ENCODE data around the gene COL4A1. TPM values are rescaled to one million over a fixed set of nuclear protein-coding genes. Genes with fewer than 3 reads are reported as not detected.

Gene COL4A1
- total and polyA plus RNA-seq, 11 donors: 52.6 to 428 (median 184) TPM

GRCh38 chr13:110275931-110276552 is 30.9 kb downstream of the COL4A1 start:
- ATAC-seq: peak in 3 of 4 donors; percentile 36 to 56 (median 40)
- Histone ChIP-seq H3K4me1 (peaks cover 5 to 90% (median 62%) of the 10 kb centered on the region in 12 donors), H3K36me3 (peaks cover 0 to 10% (median 0%) of the 10 kb centered on the region in 9 donors), H3K4me3 (no peak overlapping the region), H3K9me3 (no peaks in the 10 kb centered on the region), H3K27me3 (no peaks in the 10 kb centered on the region), H3K27ac (peak overlapping the region in 7 of 12 donors; percentile 10 to 71 (median 28))
- TF ChIP-seq CTCF (IDR thresholded peaks at IDR 0.05) (no peak), POLR2A (IDR thresholded peaks at IDR 0.05) (no peak)
- DNase-seq: peak in 3 of 5 donors; percentile 42 to 78 (median 54)
- WGBS, 4 donors: 57 to 69% (median 62%) methylated on average over 15 to 16 of the region's 16 CpGs
- intact Hi-C loops (cut with DNase I): no loop called here

- H3K27me3 ChIP-seq: no peaks in the 10 kb centered on the region
- 46 to 58% (median 50%) methylated on average over 5 of the region's 5 CpGs for WGBS, 4 donors
- H3K4me1 ChIP-seq: peaks cover 6 to 90% (median 65%) of the 10 kb centered on the region in 12 donors
- H3K36me3 ChIP-seq: peaks cover 0 to 10% (median 0%) of the 10 kb centered on the region in 9 donors
- DNase-seq (peak in 1 of 5 donors; percentile 40), ATAC-seq (peak in 3 of 4 donors; percentile 35 to 52 (median 43))
- intact Hi-C loops (cut with DNase I): loop anchor here in 2 of 10 donors (5.0 kb wide), 2 partner anchors 33 to 37 kb away; partner anchors contain the start of genes COL4A1 (in 1 of the 2) and COL4A2 (in 1 of the 2)
- no peak overlapping the region for H3K4me3 ChIP-seq
- TF ChIP-seq CTCF (IDR thresholded peaks at IDR 0.05) (peak in 11 of 12 donors; percentile 18 to 58 (median 41)), POLR2A (IDR thresholded peaks at IDR 0.05) (no peak)
- H3K27ac ChIP-seq: peak overlapping the region in 3 of 12 donors; percentile 18 to 71 (median 47)
- no peaks in the 10 kb centered on the region for H3K9me3 ChIP-seq
Observed at GRCh38 chr13:110274687-110275086, 32.3 kb downstream of the COL4A1 start.

- peaks cover 6 to 90% (median 70%) of the 10 kb centered on the region in 12 donors for H3K4me1 ChIP-seq
- TF ChIP-seq CTCF (IDR thresholded peaks at IDR 0.05): no peak
- TF ChIP-seq POLR2A (IDR thresholded peaks at IDR 0.05): no peak
- no peak overlapping the region for H3K4me3 ChIP-seq
- H3K27ac ChIP-seq: peak overlapping the region in 3 of 12 donors; percentile 12 to 71 (median 47)
- H3K9me3 ChIP-seq: no peaks in the 10 kb centered on the region
- ATAC-seq (no peak), DNase-seq (peak in 1 of 5 donors; percentile 7)
- H3K27me3 ChIP-seq: no peaks in the 10 kb centered on the region
- H3K36me3 ChIP-seq: peaks cover 0 to 10% (median 0%) of the 10 kb centered on the region in 9 donors
- intact Hi-C loops (cut with DNase I): loop anchor here in 2 of 10 donors (5.0 kb wide), 2 partner anchors 34 to 36 kb away; partner anchors contain the start of genes COL4A1 (in 1 of the 2) and COL4A2 (in 1 of the 2)
- 85 to 94% (median 92%) methylated on average over 6 of the region's 6 CpGs for WGBS, 4 donors
Observed at GRCh38 chr13:110273254-110273653, 33.7 kb downstream of the COL4A1 start.

- ATAC-seq (no peak), DNase-seq (peak in 1 of 5 donors; percentile 10)
- H3K27me3 ChIP-seq: no peaks in the 10 kb centered on the region
- 81 to 88% (median 84%) methylated on average over 6 of the region's 6 CpGs for WGBS, 4 donors
- peaks cover 6 to 90% (median 69%) of the 10 kb centered on the region in 12 donors for H3K4me1 ChIP-seq
- TF ChIP-seq POLR2A (IDR thresholded peaks at IDR 0.05): no peak
- intact Hi-C loops (cut with DNase I): loop anchor here in 2 of 10 donors (5.0 kb wide), 2 partner anchors 35 kb away; partner anchors contain the start of genes COL4A1 (in 1 of the 2) and COL4A2 (in 1 of the 2)
- peaks cover 0 to 10% (median 0%) of the 10 kb centered on the region in 9 donors for H3K36me3 ChIP-seq
- no peak overlapping the region for H3K4me3 ChIP-seq
- peak overlapping the region in 1 of 12 donors; percentile 71 for H3K27ac ChIP-seq
- H3K9me3 ChIP-seq: no peaks in the 10 kb centered on the region
Observed at GRCh38 chr13:110272651-110273050, 34.3 kb downstream of the COL4A1 start.

Data from heart left ventricle (tissue), 16 donors.